Measurements from ENCODE around the gene SLC5A4. TPM values are rescaled to one million over a fixed set of nuclear protein-coding genes. Genes with fewer than 3 reads are reported as not detected.

SLC5A4 gene
- total RNA-seq, 1 experiment from 2014 or later: not detected

GRCh38 chr22:32218470-32218869, 36.7 kb downstream of the SLC5A4 start:
- Histone ChIP-seq H3K4ac (ENCODE audit: low read depth, low read length) (no peak overlapping the region), H2BK120ac (ENCODE audit: low read depth, low read length, poor library complexity, severe bottlenecking) (no peak overlapping the region), H3K79me1 (ENCODE audit: insufficient read depth, low read depth, low read length, poor library complexity, severe bottlenecking) (no peaks in the 10 kb centered on the region), H3K14ac (ENCODE audit: insufficient read depth, low read length) (no peak overlapping the region), H2BK15ac (ENCODE audit: low read depth, low read length) (no peak overlapping the region), H4K91ac (ENCODE audit: insufficient read length, low read depth, low read length) (no peak overlapping the region), H3T11ph (ENCODE audit: low read length) (no peak overlapping the region), H4K5ac (ENCODE audit: insufficient read length, low read depth, low read length) (no peak overlapping the region), H2AFZ (ENCODE audit: low read length) (no peak overlapping the region), H3K56ac (ENCODE audit: insufficient read length, low read depth, low read length) (no peak overlapping the region), H3K4me2 (ENCODE audit: insufficient read depth, insufficient read length, low read length) (no peak overlapping the region), H3K18ac (ENCODE audit: insufficient read length, low read depth, low read length) (no peak overlapping the region), H2BK20ac (ENCODE audit: low read depth, low read length, poor library complexity, severe bottlenecking) (no peak overlapping the region), H3K9me3 (ENCODE audit: control insufficient read depth, low read depth, low read length) (no peaks in the 10 kb centered on the region), H3K79me2 (ENCODE audit: insufficient read depth, low read length) (no peaks in the 10 kb centered on the region), H2AK5ac (ENCODE audit: insufficient read length, low read length) (no peak overlapping the region), H2BK5ac (ENCODE audit: insufficient read length, low read length) (no peak overlapping the region), H3K27ac (ENCODE audit: insufficient read length, low read depth, low read length) (no peak overlapping the region), H2BK12ac (ENCODE audit: insufficient read length, low read depth, low read length) (no peak overlapping the region), H4K8ac (replicated peaks; ENCODE audit: insufficient read length, low read depth, low read length) (no peak overlapping the region), H3K9ac (ENCODE audit: extremely low read depth, insufficient read length, low read length) (no peak overlapping the region), H3K23me2 (ENCODE audit: insufficient read length, low read depth, low read length, poor library complexity, severe bottlenecking) (no peaks in the 10 kb centered on the region), H3K4me1 (ENCODE audit: insufficient read depth, low read length) (no peaks in the 10 kb centered on the region), H3K23ac (ENCODE audit: insufficient read length, low read depth, low read length) (no peak overlapping the region), H3K27me3 (ENCODE audit: insufficient read depth, low read length) (no peaks in the 10 kb centered on the region), H4K20me1 (ENCODE audit: control insufficient read depth, insufficient read depth, insufficient read length) (no peaks in the 10 kb centered on the region)
- Mint-ChIP-seq H3K27ac (peak overlapping the region in 1 of 3 experiments; percentile 85; a peak in 1 of 7 replicates), H3K36me3 (ENCODE audit: insufficient read depth in 1 of 3, low read depth in 3 of 3) (no peaks in the 10 kb centered on the region), H3K4me1 (peaks cover 4 to 5% of the 10 kb centered on the region in 2 experiments; a peak in 3 of 4 replicates), H3K27me3 (ENCODE audit: low read depth) (peaks cover 37% of the 10 kb centered on the region), H3K4me3 (no peak overlapping the region), H3K9me3 (no peaks in the 10 kb centered on the region)
- no CpG with 5 or more reads among the region's 6 CpGs for WGBS (ENCODE audit: extremely low coverage, insufficient read length, low lambda C conversion rate)
- DNase-seq: no peak
- TF ChIP-seq CTCF (conservative IDR thresholded peaks at IDR 0.05): no peak

All from H9 (cell line).